Measurements from ENCODE around the gene RGMA. TPM values are rescaled to one million over a fixed set of nuclear protein-coding genes. Genes with fewer than 3 reads are reported as not detected.

RGMA gene
- total RNA-seq, 6 experiments from 2014 or later, result 0.06 to 0.32 (median 0.25) TPM; not detected in 2

DNA sequence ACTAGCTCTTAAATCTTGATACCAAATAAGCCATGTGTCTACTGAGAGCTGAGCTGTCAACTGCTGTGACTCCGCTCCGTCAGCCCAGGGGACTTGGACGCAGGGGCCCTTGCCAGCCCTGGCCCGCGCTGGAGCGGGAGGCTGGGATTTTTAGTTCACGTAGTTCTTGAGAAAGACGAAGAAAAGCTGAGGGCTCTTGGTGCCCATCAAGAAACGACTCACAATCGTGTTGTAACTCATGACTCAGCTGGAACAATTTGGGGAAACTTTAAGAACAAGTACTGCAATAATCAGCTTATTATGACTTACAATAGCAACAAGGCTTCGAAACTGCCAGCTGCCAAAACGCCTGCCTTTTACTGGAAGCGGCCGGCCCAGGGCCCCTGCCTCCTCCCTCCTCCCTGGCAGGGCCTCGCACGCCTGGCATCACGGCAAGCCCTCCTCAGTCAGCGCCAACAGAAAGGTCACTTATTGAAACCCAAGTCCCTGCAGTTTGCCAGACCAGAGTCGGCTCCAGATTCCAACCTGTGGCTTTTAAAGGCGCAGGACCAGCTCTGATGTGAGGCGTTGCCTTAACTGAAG, 60.3 kb downstream of the RGMA start:
- intact Hi-C loops (cut with DNase I), result no loop called here
- peaks cover 0 to 46% (median 19%) of the 10 kb centered on the region in 4 donors for H3K4me1 ChIP-seq

DNA sequence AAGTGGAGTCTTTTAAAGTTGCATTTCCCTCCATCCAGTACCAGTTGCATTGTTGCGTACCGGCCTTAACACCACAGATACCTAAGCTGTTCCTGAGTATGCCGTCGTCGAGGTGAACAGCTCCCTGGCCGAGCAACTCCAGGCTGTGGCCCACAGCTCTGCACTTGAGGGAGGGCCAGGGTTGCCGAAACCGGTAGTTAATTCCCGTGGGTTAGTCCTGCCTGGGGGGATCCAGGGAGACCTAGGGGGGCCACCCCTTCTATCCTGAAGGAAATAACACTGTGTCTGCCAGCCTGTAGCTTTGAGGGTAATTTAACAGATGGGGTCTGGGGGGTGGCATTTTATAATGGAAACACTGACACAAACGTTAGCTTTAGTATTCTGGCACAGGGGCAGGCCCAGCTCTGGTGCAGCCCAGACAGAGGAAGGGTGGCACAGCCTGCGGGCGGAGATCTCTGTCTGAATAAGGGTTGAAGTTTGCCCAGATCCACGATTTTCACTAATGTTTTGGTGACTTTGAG, 60.8 kb downstream of the RGMA start:
- 36% methylated on average over 6 of the region's 13 CpGs for WGBS (ENCODE audit: insufficient coverage, low coverage, low lambda C conversion rate, missing lambda C conversion rate)
- ATAC-seq, result peak; percentile 3 to 16 (median 11)
- no peaks in the 10 kb centered on the region for H3K27me3 ChIP-seq
- H3K9me3 ChIP-seq, result no peaks in the 10 kb centered on the region
- H3K4me3 ChIP-seq, result no peak overlapping the region
- intact Hi-C loops (cut with DNase I), result no loop called here
- no peak for DNase-seq
- peaks cover 1 to 34% (median 10%) of the 10 kb centered on the region in 4 donors for H3K36me3 ChIP-seq
- TF ChIP-seq, protein P1, sequence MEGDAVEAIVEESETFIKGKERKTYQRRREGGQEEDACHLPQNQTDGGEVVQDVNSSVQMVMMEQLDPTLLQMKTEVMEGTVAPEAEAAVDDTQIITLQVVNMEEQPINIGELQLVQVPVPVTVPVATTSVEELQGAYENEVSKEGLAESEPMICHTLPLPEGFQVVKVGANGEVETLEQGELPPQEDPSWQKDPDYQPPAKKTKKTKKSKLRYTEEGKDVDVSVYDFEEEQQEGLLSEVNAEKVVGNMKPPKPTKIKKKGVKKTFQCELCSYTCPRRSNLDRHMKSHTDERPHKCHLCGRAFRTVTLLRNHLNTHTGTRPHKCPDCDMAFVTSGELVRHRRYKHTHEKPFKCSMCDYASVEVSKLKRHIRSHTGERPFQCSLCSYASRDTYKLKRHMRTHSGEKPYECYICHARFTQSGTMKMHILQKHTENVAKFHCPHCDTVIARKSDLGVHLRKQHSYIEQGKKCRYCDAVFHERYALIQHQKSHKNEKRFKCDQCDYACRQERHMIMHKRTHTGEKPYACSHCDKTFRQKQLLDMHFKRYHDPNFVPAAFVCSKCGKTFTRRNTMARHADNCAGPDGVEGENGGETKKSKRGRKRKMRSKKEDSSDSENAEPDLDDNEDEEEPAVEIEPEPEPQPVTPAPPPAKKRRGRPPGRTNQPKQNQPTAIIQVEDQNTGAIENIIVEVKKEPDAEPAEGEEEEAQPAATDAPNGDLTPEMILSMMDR (IDR thresholded peaks at IDR 0.05), result no peak
- no peak for TF ChIP-seq POLR2A (IDR thresholded peaks at IDR 0.05)
- peaks cover 0 to 46% (median 19%) of the 10 kb centered on the region in 4 donors for H3K4me1 ChIP-seq
- H3K27ac ChIP-seq, result peak overlapping the region; percentile 66 to 86 (median 83)

More for the DNA sequence above, 60.3 kb downstream of the RGMA start:
- TF ChIP-seq, protein P1 (IDR thresholded peaks at IDR 0.05), result no peak
- TF ChIP-seq POLR2A (IDR thresholded peaks at IDR 0.05), result no peak
- peak overlapping the region; percentile 66 to 86 (median 83) for H3K27ac ChIP-seq
- ATAC-seq, result peak; percentile 60 to 80 (median 78)
- H3K4me3 ChIP-seq, result no peak overlapping the region
- H3K9me3 ChIP-seq, result no peaks in the 10 kb centered on the region
- H3K36me3 ChIP-seq, result peaks cover 0 to 28% (median 10%) of the 10 kb centered on the region in 4 donors
- 22% methylated on average over 17 of the region's 21 CpGs for WGBS (ENCODE audit: insufficient coverage, low coverage, low lambda C conversion rate, missing lambda C conversion rate)
- no peaks in the 10 kb centered on the region for H3K27me3 ChIP-seq
- DNase-seq, result peak; percentile 84 to 93 (median 93)

DNA sequence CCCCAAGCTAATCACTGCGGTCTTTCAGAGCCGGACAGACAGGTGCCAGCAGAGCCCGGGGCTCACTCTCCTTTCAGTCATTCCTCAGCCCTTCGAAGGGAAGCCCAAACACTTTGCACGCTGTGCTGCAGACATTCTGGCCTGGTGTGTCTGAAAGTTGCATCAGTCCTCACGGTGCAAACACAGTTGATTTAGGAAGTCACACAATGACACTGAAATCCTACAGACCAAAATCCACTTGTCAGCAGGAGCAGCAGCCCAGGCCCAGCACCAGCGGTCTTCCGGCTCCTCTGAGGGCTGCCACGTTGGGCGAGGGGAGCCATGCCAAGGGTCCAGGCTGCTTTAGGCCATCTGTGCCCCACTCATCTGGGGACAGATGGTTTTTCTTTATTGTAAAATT, 61.6 kb downstream of the RGMA start:
- peaks cover 0 to 46% (median 19%) of the 10 kb centered on the region in 4 donors for H3K4me1 ChIP-seq
- H3K27me3 ChIP-seq, result no peaks in the 10 kb centered on the region
- no peak for TF ChIP-seq POLR2A (IDR thresholded peaks at IDR 0.05)
- TF ChIP-seq, protein P1 (IDR thresholded peaks at IDR 0.05), result no peak
- peak in 1 of 3 donors; percentile 69 for DNase-seq
- WGBS (ENCODE audit: insufficient coverage, low coverage, low lambda C conversion rate, missing lambda C conversion rate), result 6% methylated on average over 6 of the region's 10 CpGs
- H3K27ac ChIP-seq, result peak overlapping the region in 2 of 3 donors; percentile 83 to 86
- H3K36me3 ChIP-seq, result peaks cover 4 to 40% (median 13%) of the 10 kb centered on the region in 4 donors
- ATAC-seq, result peak; percentile 11 to 55 (median 37)
- no peaks in the 10 kb centered on the region for H3K9me3 ChIP-seq
- intact Hi-C loops (cut with DNase I), result no loop called here
- no peak overlapping the region for H3K4me3 ChIP-seq

DNA sequence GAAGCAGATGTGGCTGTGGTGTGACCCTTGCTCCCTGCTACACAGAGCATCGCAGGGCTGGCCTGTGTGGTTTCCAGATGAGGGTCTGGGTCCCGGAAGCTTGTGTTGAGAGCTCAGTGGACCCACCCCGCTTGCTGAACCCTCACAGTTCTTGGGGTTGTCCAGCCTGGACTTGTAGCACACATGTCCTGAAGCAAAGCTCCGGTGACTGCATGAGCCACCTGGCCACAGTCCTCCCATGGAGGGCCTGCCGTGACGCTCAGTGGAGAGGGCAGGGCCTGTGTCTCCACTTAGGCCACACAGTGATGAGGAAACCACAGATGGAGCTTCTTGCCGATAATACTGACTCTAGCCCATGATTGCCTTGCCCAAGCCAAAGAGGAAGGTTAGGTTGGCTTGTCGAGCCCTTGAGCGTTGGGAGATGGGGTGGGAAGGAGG, 62.6 kb downstream of the RGMA start:
- ATAC-seq (no peak), DNase-seq (no peak)
- intact Hi-C loops (cut with DNase I), result no loop called here
- Histone ChIP-seq H3K4me1 (peaks cover 0 to 46% (median 19%) of the 10 kb centered on the region in 4 donors), H3K4me3 (no peak overlapping the region), H3K36me3 (peaks cover 4 to 50% (median 18%) of the 10 kb centered on the region in 4 donors), H3K27ac (no peak overlapping the region), H3K27me3 (no peaks in the 10 kb centered on the region), H3K9me3 (no peaks in the 10 kb centered on the region)
- 40% methylated on average over 1 of the region's 9 CpGs for WGBS (ENCODE audit: insufficient coverage, low coverage, low lambda C conversion rate, missing lambda C conversion rate)
- no peak for TF ChIP-seq POLR2A (IDR thresholded peaks at IDR 0.05)
- TF ChIP-seq, protein P1 (IDR thresholded peaks at IDR 0.05), result no peak

All from right lobe of liver (tissue), 6 donors.